Gastroesophageal sphincter (tissue), 4 donors: ENCODE measurements around the gene SRRT. TPM values are rescaled to one million over a fixed set of nuclear protein-coding genes. Genes with fewer than 3 reads are reported as not detected.

Source experiments
- ATAC-seq: fragments of 150-250 bp; one replicate; pipeline ENCODE4 v1.9.1; 2016; ENCODE audit warnings: mild to moderate bottlenecking, moderate library complexity
- H3K27ac ChIP-seq, 4 donors: fragments of 200-600 bp; sonication (generic) in 3 of 4; 1 replicate in 3 of 4; 2 replicates in 1 of 4; pipeline ENCODE4 v1.5.1; 2016 to 2019
- H3K27me3 ChIP-seq: fragments of 200-600 bp; sonication (generic); one replicate; pipeline ENCODE4 v1.5.1; 2019
- H3K36me3 ChIP-seq, 2 donors: fragments of 200-600 bp; sonication (generic); one replicate each; pipeline ENCODE4 v1.5.1; 2019; ENCODE audit warnings: control low read depth in 1 of 2
- H3K4me1 ChIP-seq, 3 donors: fragments of 200-600 bp; sonication (generic); 1 replicate in 2 of 3; 2 replicates in 1 of 3; pipeline ENCODE4 v1.5.1; 2016 to 2019; ENCODE audit warnings: control low read depth in 2 of 3
- H3K4me3 ChIP-seq, 2 donors: fragments of 200-600 bp; sonication (generic); one replicate each; pipeline ENCODE4 v1.5.1; 2019; ENCODE audit warnings: mild to moderate bottlenecking in 1 of 2, moderate library complexity in 1 of 2
- H3K9me3 ChIP-seq, 3 donors: fragments of 200-600 bp; sonication (generic); one replicate each; pipeline ENCODE4 v1.5.1; 2017 to 2019; ENCODE audit warnings: control low read depth in 2 of 3
- EP300 ChIP-seq: sonication (generic); formaldehyde crosslinking; IDR thresholded peaks from one replicate; pipeline ENCODE4 v1.6.1; 2017; ENCODE audit warnings: antibody characterized with exemption, mild to moderate bottlenecking
- POLR2A ChIP-seq, 2 donors: fragments of 450-650 bp; IDR thresholded peaks; one replicate each; pipeline ENCODE4 v1.6.1; 2017; ENCODE audit warnings: antibody characterized with exemption in 2 of 2, mild to moderate bottlenecking in 2 of 2, moderate library complexity in 1 of 2
- POLR2AphosphoS5 ChIP-seq: sonication (generic); formaldehyde crosslinking; IDR thresholded peaks from one replicate; pipeline ENCODE4 v1.6.1; 2017; ENCODE audit warnings: antibody characterized with exemption
- WGBS, 2 donors: methylation state at CpG; one replicate each; pipeline ENCODE4 v1.1.5; 2018; ENCODE audit warnings: low coverage in 1 of 2; 5-methylcytosine and 5-hydroxymethylcytosine counted together
- total RNA-seq, 4 donors: library from RNA; depleted of rRNA; stranded (reverse); fragments of >200 nt; gene quantifications; one replicate each; pipeline ENCODE4 v1.1.0, GENCODE V29; 2016
- TF ChIP-seq, protein P1 (sequence below), 4 experiments: fragments of 200-600 bp in 2 of 4; fragments of 450-650 bp in 2 of 4; sonication (generic) in 1 of 4; IDR thresholded peaks; one replicate each; pipeline ENCODE4 v1.5.1; 2017 to 2019; ENCODE audit warnings: antibody characterized with exemption in 4 of 4, mild to moderate bottlenecking in 2 of 4, moderate library complexity in 2 of 4

The SRRT gene
- total RNA-seq, 4 donors from 2014 or later = 47.5 to 73.4 (median 57.0) TPM

GRCh38 chr7:100886936-100887515 is 12.1 kb downstream of the SRRT start:
- Histone ChIP-seq H3K4me1 (peaks cover 0 to 50% (median 21%) of the 10 kb centered on the region in 3 donors), H3K9me3 (no peaks in the 10 kb centered on the region), H3K4me3 (no peak overlapping the region), H3K27me3 (no peaks in the 10 kb centered on the region), H3K36me3 (peaks cover 0 to 67% of the 10 kb centered on the region in 2 donors), H3K27ac (peak overlapping the region in 3 of 4 donors; percentile 7 to 92 (median 49))
- TF ChIP-seq POLR2AphosphoS5 = no peak
- no peak for TF ChIP-seq POLR2A (IDR thresholded peaks at IDR 0.05)
- TF ChIP-seq, protein P1, sequence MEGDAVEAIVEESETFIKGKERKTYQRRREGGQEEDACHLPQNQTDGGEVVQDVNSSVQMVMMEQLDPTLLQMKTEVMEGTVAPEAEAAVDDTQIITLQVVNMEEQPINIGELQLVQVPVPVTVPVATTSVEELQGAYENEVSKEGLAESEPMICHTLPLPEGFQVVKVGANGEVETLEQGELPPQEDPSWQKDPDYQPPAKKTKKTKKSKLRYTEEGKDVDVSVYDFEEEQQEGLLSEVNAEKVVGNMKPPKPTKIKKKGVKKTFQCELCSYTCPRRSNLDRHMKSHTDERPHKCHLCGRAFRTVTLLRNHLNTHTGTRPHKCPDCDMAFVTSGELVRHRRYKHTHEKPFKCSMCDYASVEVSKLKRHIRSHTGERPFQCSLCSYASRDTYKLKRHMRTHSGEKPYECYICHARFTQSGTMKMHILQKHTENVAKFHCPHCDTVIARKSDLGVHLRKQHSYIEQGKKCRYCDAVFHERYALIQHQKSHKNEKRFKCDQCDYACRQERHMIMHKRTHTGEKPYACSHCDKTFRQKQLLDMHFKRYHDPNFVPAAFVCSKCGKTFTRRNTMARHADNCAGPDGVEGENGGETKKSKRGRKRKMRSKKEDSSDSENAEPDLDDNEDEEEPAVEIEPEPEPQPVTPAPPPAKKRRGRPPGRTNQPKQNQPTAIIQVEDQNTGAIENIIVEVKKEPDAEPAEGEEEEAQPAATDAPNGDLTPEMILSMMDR (IDR thresholded peaks at IDR 0.05) = no peak
- TF ChIP-seq EP300 = no peak
- ATAC-seq = no peak
- WGBS, 2 donors = 62 to 64% methylated on average over 5 to 9 of the region's 25 CpGs

- TF ChIP-seq, protein P1 (IDR thresholded peaks at IDR 0.05) = no peak
- TF ChIP-seq POLR2A (IDR thresholded peaks at IDR 0.05) (no peak), POLR2AphosphoS5 (no peak), EP300 (no peak)
- ATAC-seq = no peak
These were observed 12.8 kb downstream of the SRRT start for GRCh38 chr7:100887516-100888290.

DNA sequence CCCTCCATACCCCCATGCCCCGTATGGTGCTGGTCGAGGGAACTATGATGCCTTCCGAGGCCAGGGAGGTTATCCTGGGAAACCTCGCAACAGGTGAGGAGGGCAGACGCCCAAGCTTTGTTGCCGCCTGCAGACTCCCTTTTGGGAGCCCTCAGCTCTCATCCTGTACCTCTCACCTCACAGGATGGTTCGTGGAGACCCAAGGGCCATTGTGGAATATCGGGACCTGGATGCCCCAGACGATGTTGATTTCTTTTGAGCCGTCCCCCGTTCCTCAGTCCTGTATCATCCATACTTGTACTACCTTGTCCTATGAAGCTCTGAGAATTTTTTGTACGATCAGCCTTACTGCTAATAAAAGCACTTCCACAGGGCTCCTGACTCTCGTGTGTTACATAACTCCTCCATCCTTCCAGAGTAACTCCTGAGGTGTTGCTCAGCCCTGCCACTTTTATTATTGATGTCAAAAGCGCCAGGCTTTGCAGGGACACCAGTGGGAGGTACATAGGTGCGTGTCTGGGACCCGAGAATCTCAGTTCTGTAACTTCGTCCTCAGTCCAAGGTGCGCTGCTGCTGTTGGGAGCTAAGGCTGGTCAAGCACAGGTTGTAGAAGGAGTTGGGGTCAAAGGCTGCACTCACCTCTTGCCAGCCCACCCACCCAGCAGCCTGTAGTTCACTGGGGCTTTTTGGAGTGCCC is 13.5 kb downstream of the SRRT start:
- Histone ChIP-seq H3K27ac (peak overlapping the region in 3 of 4 donors; percentile 84 to 92 (median 89)), H3K4me1 (peaks cover 0 to 50% (median 21%) of the 10 kb centered on the region in 3 donors), H3K9me3 (no peaks in the 10 kb centered on the region), H3K36me3 (peaks cover 0 to 53% of the 10 kb centered on the region in 2 donors), H3K27me3 (no peaks in the 10 kb centered on the region), H3K4me3 (peak overlapping the region; percentile 46 to 75)
- 49 to 80% methylated on average over 1 to 11 of the region's 18 CpGs for WGBS, 2 donors
- no peak for TF ChIP-seq POLR2AphosphoS5
- no peak for TF ChIP-seq EP300
- no peak for TF ChIP-seq POLR2A (IDR thresholded peaks at IDR 0.05)
- TF ChIP-seq, protein P1 (IDR thresholded peaks at IDR 0.05) = no peak
- ATAC-seq = no peak

More at GRCh38 chr7:100887516-100888290, 12.8 kb downstream of the SRRT start:
- no peak overlapping the region for H3K4me3 ChIP-seq
- peak overlapping the region in 3 of 4 donors; percentile 7 to 92 (median 49) for H3K27ac ChIP-seq
- no peaks in the 10 kb centered on the region for H3K27me3 ChIP-seq
- no peaks in the 10 kb centered on the region for H3K9me3 ChIP-seq
- H3K36me3 ChIP-seq = peaks cover 0 to 60% of the 10 kb centered on the region in 2 donors
- WGBS, 2 donors = 42 to 51% methylated on average over 11 to 12 of the region's 21 CpGs
- H3K4me1 ChIP-seq = peaks cover 0 to 50% (median 21%) of the 10 kb centered on the region in 3 donors

DNA sequence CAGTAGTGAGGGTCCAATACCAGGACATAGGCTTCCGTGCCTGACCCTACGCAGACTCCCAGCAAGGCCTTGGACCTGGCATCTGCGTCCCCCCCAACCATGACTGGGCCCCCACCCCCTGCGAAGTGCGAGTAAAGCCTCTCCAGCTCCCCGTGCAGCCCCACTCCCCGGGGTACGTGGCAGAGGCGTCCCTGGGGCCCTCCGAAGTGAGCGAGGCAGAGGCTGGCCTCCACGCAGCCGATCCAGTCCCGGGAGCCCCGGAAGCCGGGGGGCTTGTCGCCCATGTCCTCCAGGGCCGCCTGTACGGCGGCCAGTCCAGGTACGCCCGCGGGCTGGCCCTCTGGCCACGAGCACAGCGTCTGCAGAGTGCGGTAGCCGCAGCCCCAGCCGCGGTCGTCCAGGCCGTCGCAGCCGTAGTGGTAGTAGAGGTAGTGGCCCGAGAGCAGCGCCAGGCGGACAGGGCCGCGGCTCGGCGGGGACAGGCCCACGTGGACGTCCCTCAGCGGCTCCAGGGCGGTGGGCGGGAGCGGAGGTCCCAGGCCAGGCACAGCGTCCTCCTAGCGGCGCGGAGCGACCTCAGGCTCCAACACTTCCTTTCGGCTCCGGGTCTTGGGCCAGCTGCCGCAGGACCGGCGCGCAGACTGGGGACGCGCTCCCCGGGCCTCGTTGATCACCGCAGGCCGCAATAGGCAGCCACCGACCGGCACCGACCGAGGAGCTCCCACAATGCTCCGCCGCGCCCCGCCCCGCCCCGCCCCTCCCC is 14.3 kb downstream of the SRRT start, which contains the start of gene UFSP1:
UFSP1 (minus strand) TSS at position 728 of the 763 bp plus-strand sequence; CDS start at position 284, 444 bp downstream.
- peaks cover 3% of the 10 kb centered on the region for H3K27me3 ChIP-seq
- ATAC-seq = peak; percentile 62
- no CpG with 5 or more reads among the region's 73 CpGs for WGBS, 2 donors
- peaks cover 0 to 46% of the 10 kb centered on the region in 2 donors for H3K36me3 ChIP-seq
- peak within 1 kb of the TSS; percentile 76 to 92 (median 86) for H3K27ac ChIP-seq
- H3K9me3 ChIP-seq = no peaks in the 10 kb centered on the region
- H3K4me3 ChIP-seq = peak within 1 kb of the TSS; percentile 46 to 75
- TF ChIP-seq POLR2A (IDR thresholded peaks at IDR 0.05) = no peak
- TF ChIP-seq, protein P1 (IDR thresholded peaks at IDR 0.05) = peak in 2 of 4 experiments; percentile 28 to 35
- peaks cover 0 to 50% (median 21%) of the 10 kb centered on the region in 3 donors for H3K4me1 ChIP-seq
